Large intestine (tissue), 3 donors: ENCODE measurements around the gene ASTN2. TPM values are rescaled to one million over a fixed set of nuclear protein-coding genes. Genes with fewer than 3 reads are reported as not detected.
"Not testable (repeated sequence)": the region's sequence is repeated elsewhere in the genome, so short reads cannot be mapped to it uniquely, and the experiment has no call there.

Source experiments
- DNase-seq, 2 donors: peaks; one replicate each; pipeline versions ENCODE4 v3.0.0 to v3.0.0-alpha.2; 2013
- H3K27ac ChIP-seq: one replicate; pipeline ENCODE4 v1.5.1; 2013; ENCODE audit warnings: low read length
- H3K27me3 ChIP-seq: 2 replicates; pipeline ENCODE4 v1.6.1; 2013; ENCODE audit warnings: low read length; ENCODE audit not compliant: control insufficient read depth, insufficient read depth
- H3K36me3 ChIP-seq: 2 replicates; pipeline ENCODE4 v1.6.1; 2013; ENCODE audit warnings: low read length; ENCODE audit not compliant: control insufficient read depth, insufficient read depth
- H3K4me1 ChIP-seq: one replicate; pipeline ENCODE4 v1.6.1; 2013; ENCODE audit warnings: low read length; ENCODE audit not compliant: control insufficient read depth, insufficient read depth
- H3K4me3 ChIP-seq: one replicate; pipeline ENCODE4 v1.5.1; 2013; ENCODE audit warnings: low read length
- H3K9me3 ChIP-seq: one replicate; pipeline ENCODE4 v1.6.1; 2013; ENCODE audit warnings: mild to moderate bottlenecking, low read depth, low read length, moderate library complexity; ENCODE audit not compliant: control insufficient read depth
- WGBS: methylation state at CpG from one replicate; pipeline ENCODE4 v1.1.5; 2013; ENCODE audit warnings: low lambda C conversion rate; ENCODE audit not compliant: insufficient coverage; 5-methylcytosine and 5-hydroxymethylcytosine counted together
- polyA plus RNA-seq: library from polyadenylated mRNA; unstranded; fragments of 120-200 nt; gene quantifications from one replicate; pipeline ENCODE4 v1.2.1, GENCODE V29; 2013

Gene ASTN2
- polyA plus RNA-seq, 1 donor: 11.4 TPM

GRCh38 chr9:116697887-116698286 lies 717.0 kb downstream of the ASTN2 start:
- Histone ChIP-seq H3K27me3 (no peaks in the 10 kb centered on the region), H3K4me1 (peaks cover 16% of the 10 kb centered on the region), H3K27ac (no peak overlapping the region), H3K9me3 (no peaks in the 10 kb centered on the region), H3K4me3 (no peak overlapping the region), H3K36me3 (peaks cover 40% of the 10 kb centered on the region)
- WGBS: no CpG with 5 or more reads among the region's 16 CpGs
- DNase-seq: no peak

- 50% methylated on average over 1 of the region's 1 CpG for WGBS
- Histone ChIP-seq H3K4me1 (peaks cover 17% of the 10 kb centered on the region), H3K27ac (no peak overlapping the region), H3K27me3 (no peaks in the 10 kb centered on the region), H3K9me3 (no peaks in the 10 kb centered on the region), H3K4me3 (no peak overlapping the region), H3K36me3 (peaks cover 37% of the 10 kb centered on the region)
- peak in 1 of 2 donors; percentile 22 for DNase-seq
Observed at GRCh38 chr9:116697362-116697761, 717.5 kb downstream of the ASTN2 start.

GRCh38 chr9:116695438-116695837 lies 719.4 kb downstream of the ASTN2 start:
- Histone ChIP-seq H3K4me1 (peaks cover 33% of the 10 kb centered on the region), H3K4me3 (no peak overlapping the region), H3K36me3 (peaks cover 30% of the 10 kb centered on the region), H3K27me3 (no peaks in the 10 kb centered on the region), H3K9me3 (no peaks in the 10 kb centered on the region), H3K27ac (peak overlapping the region; percentile 37)
- WGBS: no CpG with 5 or more reads among the region's 3 CpGs
- DNase-seq: peak in 1 of 2 donors; percentile 30

DNA sequence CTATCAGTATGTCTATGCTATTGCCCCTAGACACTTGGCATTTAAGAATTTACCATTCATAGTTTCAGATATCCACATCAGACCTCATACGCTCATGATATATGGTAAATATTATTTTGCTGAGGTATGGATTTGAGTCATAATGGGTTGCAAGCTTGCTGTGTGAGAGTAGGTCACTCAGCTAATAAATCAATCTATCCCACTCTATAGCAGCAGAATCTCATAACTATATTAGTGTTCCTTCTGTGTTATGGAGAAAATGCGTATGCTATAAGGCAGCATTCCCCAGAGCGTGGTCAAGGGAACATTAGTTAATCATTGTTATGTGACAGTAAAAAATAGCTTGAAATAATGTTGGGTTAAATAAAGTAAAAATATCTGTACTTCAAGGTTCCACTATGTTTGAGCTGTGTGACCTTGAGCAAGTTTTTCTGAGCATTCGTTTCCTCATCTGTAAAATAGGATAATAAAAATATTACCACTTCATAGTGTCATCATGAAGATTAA lies 720.0 kb downstream of the ASTN2 start:
- WGBS: 30% methylated on average over 2 of the region's 4 CpGs
- H3K9me3 ChIP-seq: no peaks in the 10 kb centered on the region
- peak overlapping the region; percentile 37 for H3K27ac ChIP-seq
- H3K4me3 ChIP-seq: no peak overlapping the region
- peaks cover 33% of the 10 kb centered on the region for H3K4me1 ChIP-seq
- H3K27me3 ChIP-seq: no peaks in the 10 kb centered on the region
- H3K36me3 ChIP-seq: peaks cover 24% of the 10 kb centered on the region
- DNase-seq: no peak

GRCh38 chr9:116693233-116693731 lies 721.6 kb downstream of the ASTN2 start:
- Histone ChIP-seq H3K27ac (peak overlapping the region; percentile 76), H3K4me1 (peaks cover 37% of the 10 kb centered on the region), H3K4me3 (no peak overlapping the region), H3K36me3 (peaks cover 9% of the 10 kb centered on the region), H3K27me3 (no peaks in the 10 kb centered on the region), H3K9me3 (no peaks in the 10 kb centered on the region)
- 100% methylated on average over 1 of the region's 2 CpGs for WGBS
- peak in 1 of 2 donors; percentile 55 for DNase-seq

DNA sequence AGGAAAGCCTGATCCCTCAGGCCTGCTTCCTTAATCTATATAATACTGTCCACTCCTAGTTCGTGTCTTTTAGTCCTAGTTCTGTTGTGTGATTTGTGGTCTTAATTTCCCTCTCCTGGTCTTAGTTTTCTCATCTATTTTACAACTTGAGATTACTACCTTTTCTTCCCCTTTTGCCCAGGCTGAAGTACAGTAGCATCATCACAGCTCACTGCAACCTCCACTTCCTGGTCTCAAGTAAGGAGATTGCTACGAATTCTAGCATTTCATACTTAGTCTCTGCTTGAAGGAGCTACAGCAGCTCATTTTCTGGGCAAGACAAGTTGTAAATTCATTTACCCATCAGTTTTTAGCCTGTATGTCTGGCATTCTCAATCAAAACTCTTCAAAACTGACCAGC lies 722.2 kb downstream of the ASTN2 start:
- peak; percentile 33 to 64 for DNase-seq
- 33% methylated on average over 1 of the region's 2 CpGs for WGBS
- peaks cover 35% of the 10 kb centered on the region for H3K4me1 ChIP-seq
- no peaks in the 10 kb centered on the region for H3K27me3 ChIP-seq
- no peaks in the 10 kb centered on the region for H3K9me3 ChIP-seq
- H3K27ac ChIP-seq: peak overlapping the region; percentile 76
- H3K4me3 ChIP-seq: no peak overlapping the region
- H3K36me3 ChIP-seq: peaks cover 2% of the 10 kb centered on the region

DNA sequence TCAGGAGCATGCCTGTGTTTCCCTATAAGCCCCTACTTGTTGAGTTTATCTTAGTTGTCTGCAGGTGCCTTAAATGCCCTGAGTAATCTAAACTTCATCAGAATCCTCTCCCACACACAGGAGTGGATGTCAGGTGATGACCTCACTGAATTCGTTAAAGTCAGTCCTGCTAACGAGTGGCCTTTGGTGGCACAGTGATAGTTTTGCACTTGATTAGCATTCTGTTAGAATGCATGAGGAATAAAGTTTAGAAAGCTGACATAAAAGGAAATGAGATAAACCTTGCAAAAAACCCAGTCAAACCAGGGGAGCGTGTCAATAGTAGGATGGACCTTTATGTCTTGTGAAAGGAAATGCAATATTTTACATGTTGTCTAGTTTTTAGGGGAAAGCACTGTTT lies 723.2 kb downstream of the ASTN2 start:
- peak overlapping the region; percentile 76 for H3K27ac ChIP-seq
- no peaks in the 10 kb centered on the region for H3K27me3 ChIP-seq
- H3K4me1 ChIP-seq: peaks cover 34% of the 10 kb centered on the region
- no peak for DNase-seq
- H3K4me3 ChIP-seq: no peak overlapping the region
- no peaks in the 10 kb centered on the region for H3K9me3 ChIP-seq
- no peaks in the 10 kb centered on the region for H3K36me3 ChIP-seq
- no CpG with 5 or more reads among the region's 3 CpGs for WGBS

- not testable (repeated sequence) for H3K9me3 ChIP-seq, DNase-seq, H3K36me3 ChIP-seq, H3K27me3 ChIP-seq, H3K4me3 ChIP-seq
- Histone ChIP-seq H3K4me1 (peaks cover 38% of the 10 kb centered on the region), H3K27ac (peak overlapping the region; percentile 76)
Observed at GRCh38 chr9:116690805-116691204, 724.1 kb downstream of the ASTN2 start.

DNA sequence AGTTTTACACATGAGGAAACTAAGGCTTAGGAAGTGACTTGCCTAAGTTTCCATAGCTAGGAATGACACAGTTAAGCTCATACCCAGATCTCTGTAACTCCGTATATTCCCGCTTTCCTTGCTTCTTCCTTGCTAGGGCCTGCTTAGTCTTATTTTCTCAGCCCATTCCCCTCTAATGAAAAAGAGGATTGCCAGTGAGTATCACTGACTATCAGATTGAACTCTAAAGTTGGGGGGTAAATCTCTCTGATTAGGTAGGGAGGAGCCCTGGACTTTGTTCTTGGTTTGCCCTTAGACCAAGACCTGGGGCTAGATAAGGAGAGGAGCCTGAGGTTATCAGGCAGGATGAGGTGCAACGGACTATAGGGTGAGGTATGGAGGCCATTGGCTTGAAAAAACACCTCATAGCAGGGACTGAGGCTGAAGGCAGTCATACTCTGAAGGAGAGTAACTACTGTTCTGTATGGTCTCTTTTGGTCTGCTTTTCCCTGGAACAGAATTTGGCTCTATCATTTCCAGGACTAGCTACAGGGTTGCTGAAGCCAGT lies 725.3 kb downstream of the ASTN2 start:
- no peak overlapping the region for H3K4me3 ChIP-seq
- no CpG with 5 or more reads among the region's 3 CpGs for WGBS
- no peaks in the 10 kb centered on the region for H3K27me3 ChIP-seq
- peaks cover 34% of the 10 kb centered on the region for H3K4me1 ChIP-seq
- no peaks in the 10 kb centered on the region for H3K9me3 ChIP-seq
- peak; percentile 56 to 78 for DNase-seq
- peak overlapping the region; percentile 67 for H3K27ac ChIP-seq
- no peaks in the 10 kb centered on the region for H3K36me3 ChIP-seq

DNA sequence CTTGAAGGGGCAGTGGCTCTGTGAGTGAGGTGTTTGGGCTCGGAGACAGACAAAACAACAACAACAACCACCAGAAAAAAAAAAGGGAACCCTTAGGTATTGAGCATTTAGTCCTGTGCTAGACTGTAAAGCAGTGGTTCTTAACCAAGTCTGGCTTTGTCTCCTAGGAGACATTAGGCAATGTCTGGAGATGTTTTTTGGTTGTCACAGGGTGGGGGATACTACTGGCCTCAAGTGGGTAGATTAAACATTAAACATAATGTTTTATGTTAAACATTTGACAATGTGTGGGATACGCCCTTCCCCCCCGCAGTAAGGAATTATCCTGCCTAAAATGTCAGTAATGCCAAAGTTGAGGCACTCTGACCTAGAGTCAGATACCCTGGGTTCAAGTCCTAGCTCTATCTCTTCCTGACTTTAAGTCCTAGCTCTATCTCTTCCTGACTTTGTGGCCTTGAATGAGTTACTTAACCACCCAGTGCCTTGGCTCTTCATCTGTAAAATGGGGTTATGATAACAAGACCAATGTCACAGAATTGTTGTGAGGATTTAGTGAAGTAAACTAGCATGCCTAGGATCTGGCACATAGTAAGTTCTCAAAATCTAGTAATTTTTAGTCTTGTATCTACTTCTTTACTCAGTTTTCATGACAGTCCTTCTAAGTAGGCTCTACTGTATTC lies 725.9 kb downstream of the ASTN2 start:
- Histone ChIP-seq H3K4me1 (peaks cover 34% of the 10 kb centered on the region), H3K4me3 (peak overlapping the region; percentile 67)
- WGBS: 60% methylated on average over 2 of the region's 3 CpGs

More for the DNA sequence above, 725.9 kb downstream of the ASTN2 start:
- peak in 1 of 2 donors; percentile 63 for DNase-seq
- H3K27ac ChIP-seq: peak overlapping the region; percentile 67
- H3K36me3 ChIP-seq: no peaks in the 10 kb centered on the region
- no peaks in the 10 kb centered on the region for H3K9me3 ChIP-seq
- no peaks in the 10 kb centered on the region for H3K27me3 ChIP-seq
